GDM1 (cell line): ENCODE data around the gene PIP4K2A.
A peak's percentile ranks its signal among the peaks of the same experiment; 100 is the strongest.

Source experiments
- DNase-seq: peaks from one replicate; lab custom pipeline; 2025; lab: John Stamatoyannopoulos, UW

Gene PIP4K2A

GRCh38 chr10:22599048-22599561 lies 115.3 kb downstream of the PIP4K2A start:
- DNase-seq: no peak

- no peak for DNase-seq
These were observed 115.9 kb downstream of the PIP4K2A start for GRCh38 chr10:22598478-22598877.

- no peak for DNase-seq
These were observed 117.2 kb downstream of the PIP4K2A start for GRCh38 chr10:22597138-22597537.

- DNase-seq: no peak
These were observed 120.7 kb downstream of the PIP4K2A start for GRCh38 chr10:22593636-22594198.

GRCh38 chr10:22593026-22593425 lies 121.4 kb downstream of the PIP4K2A start:
- DNase-seq: no peak

- no peak for DNase-seq
These were observed 124.4 kb downstream of the PIP4K2A start for GRCh38 chr10:22589851-22590514.

GRCh38 chr10:22588462-22588861 lies 125.9 kb downstream of the PIP4K2A start:
- DNase-seq: no peak

- no peak for DNase-seq
These were observed 130.7 kb downstream of the PIP4K2A start for GRCh38 chr10:22583683-22584082.

GRCh38 chr10:22581461-22581860 lies 132.9 kb downstream of the PIP4K2A start:
- DNase-seq: no peak

- DNase-seq: no peak
These were observed 133.7 kb downstream of the PIP4K2A start for GRCh38 chr10:22580711-22581110.

GRCh38 chr10:22579826-22580225 lies 134.6 kb downstream of the PIP4K2A start:
- DNase-seq: no peak

GRCh38 chr10:22573820-22574569 lies 140.4 kb downstream of the PIP4K2A start:
- DNase-seq: no peak

GRCh38 chr10:22570733-22571430 lies 143.5 kb downstream of the PIP4K2A start:
- no peak for DNase-seq

GRCh38 chr10:22570234-22570633 lies 144.1 kb downstream of the PIP4K2A start:
- no peak for DNase-seq

- no peak for DNase-seq
These were observed 145.4 kb downstream of the PIP4K2A start for GRCh38 chr10:22568928-22569327.

- peak; percentile 49 for DNase-seq
These were observed 150.3 kb downstream of the PIP4K2A start for GRCh38 chr10:22564060-22564459.

- DNase-seq: no peak
These were observed 152.5 kb downstream of the PIP4K2A start for GRCh38 chr10:22561909-22562308.

GRCh38 chr10:22560913-22561239 lies 153.5 kb downstream of the PIP4K2A start:
- no peak for DNase-seq

GRCh38 chr10:22560096-22560912 lies 154.1 kb downstream of the PIP4K2A start:
- DNase-seq: no peak

- DNase-seq: no peak
These were observed 157.1 kb downstream of the PIP4K2A start for GRCh38 chr10:22557321-22557720.

GRCh38 chr10:22556774-22557173 lies 157.6 kb downstream of the PIP4K2A start:
- DNase-seq: no peak
